Measurements from ENCODE around the gene C2orf49.

DNA sequence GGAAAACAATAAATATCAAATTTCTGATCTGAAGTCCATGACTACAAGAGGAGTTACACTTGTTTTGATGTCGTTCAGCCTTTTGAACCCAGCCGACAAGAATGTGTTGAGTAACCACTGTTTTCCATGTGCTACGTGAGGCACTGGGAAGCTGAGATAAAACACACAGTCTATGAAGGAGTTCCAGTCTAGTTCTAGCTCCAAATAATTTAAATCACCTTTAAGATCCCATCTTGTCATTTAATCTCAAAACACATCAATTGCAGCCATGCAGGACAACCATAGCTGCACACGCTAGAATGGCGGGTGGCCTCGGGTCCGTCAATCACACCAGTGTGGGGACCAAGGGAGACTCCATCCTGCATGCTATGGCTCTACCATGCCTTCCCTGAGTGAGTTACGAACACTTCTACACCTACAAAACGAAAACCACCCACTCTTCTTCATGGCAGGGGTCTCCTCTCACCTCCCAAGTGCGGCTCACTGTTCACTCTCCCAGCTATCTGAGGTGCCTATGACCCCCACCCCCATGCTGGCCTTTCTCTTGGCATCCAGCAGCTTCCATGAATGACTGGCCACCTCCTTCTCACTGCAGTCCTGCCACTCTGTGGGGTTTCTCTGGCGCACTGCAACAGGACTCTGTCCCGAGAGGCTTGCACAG is 57.7 kb downstream of the C2orf49 start:
- no peak for TF ChIP-seq CTCF (IDR thresholded peaks at IDR 0.05; ENCODE audit: low read depth, low read length)
- no peak for TF ChIP-seq EZH2phosphoT487 (IDR thresholded peaks at IDR 0.05; ENCODE audit: low read depth)
